NCI-H1048 (cell line): ENCODE measurements around the gene SCAF4.
"Not testable (repeated sequence)": the region's sequence is repeated elsewhere in the genome, so short reads cannot be mapped to it uniquely, and the experiment has no call there.

Experiments used
- DNase-seq: peaks from one replicate; lab custom pipeline; 2025; lab: John Stamatoyannopoulos, UW

SCAF4 gene

GRCh38 chr21:31668651-31669491 lies 63.0 kb downstream of the SCAF4 start:
- no peak for DNase-seq

- DNase-seq: no peak
Measured at GRCh38 chr21:31667639-31668038, 64.3 kb downstream of the SCAF4 start.

- DNase-seq: no peak
Measured at GRCh38 chr21:31667132-31667531, 64.8 kb downstream of the SCAF4 start.

GRCh38 chr21:31666445-31667010 lies 65.4 kb downstream of the SCAF4 start:
- no peak for DNase-seq

DNA sequence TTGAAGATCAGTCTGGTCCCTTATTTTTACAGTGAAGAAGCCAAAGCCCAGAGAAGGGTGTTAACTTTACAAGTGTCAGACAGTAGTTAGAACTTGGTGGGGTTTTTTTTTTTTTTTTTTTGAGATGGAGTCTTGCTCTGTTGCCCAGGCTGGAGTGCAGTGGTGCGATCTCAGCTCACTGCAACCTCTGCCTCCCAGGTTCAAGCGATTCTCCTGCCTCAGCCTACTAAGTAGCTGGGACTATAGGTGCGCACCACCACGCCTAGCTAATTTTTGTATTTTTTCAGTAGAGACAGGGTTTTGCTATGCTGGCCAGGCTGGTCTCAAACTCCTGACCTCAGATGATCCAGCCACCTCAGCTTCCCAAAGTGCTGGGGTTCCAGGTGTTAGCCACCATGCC lies 66.0 kb downstream of the SCAF4 start:
- DNase-seq: not testable (repeated sequence)

GRCh38 chr21:31665397-31665796 lies 66.5 kb downstream of the SCAF4 start:
- DNase-seq: no peak

GRCh38 chr21:31663584-31664249 lies 68.2 kb downstream of the SCAF4 start:
- no peak for DNase-seq

DNA sequence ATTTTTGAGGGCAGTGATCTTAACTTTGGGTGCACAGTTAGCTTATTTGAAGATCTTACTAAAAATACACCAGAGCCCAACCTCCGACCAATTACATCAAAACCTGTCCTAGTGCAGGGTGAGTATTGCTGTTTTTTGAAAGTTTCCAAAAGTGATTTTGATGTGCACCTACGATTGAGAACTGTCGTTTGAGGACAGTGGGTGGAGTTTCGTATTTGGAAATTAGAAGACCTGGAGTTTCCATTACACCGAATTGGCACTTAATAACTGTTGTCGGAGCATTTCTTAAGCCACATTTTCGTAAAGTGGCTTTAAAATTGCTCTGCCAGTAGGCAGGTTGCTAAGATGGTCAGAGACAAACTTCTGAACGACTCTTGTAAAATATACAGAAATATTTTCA lies 71.3 kb downstream of the SCAF4 start:
- no peak for DNase-seq

DNA sequence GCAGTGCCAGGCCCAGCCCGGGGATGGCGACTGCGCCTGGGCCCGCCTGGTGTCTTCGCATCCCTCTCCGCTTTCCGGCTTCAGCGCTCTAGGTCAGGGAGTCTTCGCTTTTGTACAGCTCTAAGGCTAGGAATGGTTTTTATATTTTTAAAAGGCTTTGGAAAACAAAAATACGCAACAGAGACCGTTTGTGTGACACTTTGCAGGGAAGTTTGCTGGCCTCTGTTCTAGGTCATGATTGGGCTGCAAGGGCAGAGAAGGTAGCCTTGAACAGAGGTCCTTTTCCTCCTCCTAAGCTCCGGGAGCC lies 71.7 kb downstream of the SCAF4 start:
- DNase-seq: no peak

GRCh38 chr21:31659536-31660258 lies 72.2 kb downstream of the SCAF4 start, which contains the start of gene SOD1:
Gene SOD1, plus strand, starts transcription at chr21:31659693. Its CDS starts 77 bp downstream, at chr21:31659770.
- DNase-seq: peak; percentile 84

DNA sequence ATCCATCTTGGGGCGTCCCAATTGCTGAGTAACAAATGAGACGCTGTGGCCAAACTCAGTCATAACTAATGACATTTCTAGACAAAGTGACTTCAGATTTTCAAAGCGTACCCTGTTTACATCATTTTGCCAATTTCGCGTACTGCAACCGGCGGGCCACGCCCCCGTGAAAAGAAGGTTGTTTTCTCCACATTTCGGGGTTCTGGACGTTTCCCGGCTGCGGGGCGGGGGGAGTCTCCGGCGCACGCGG lies 72.7 kb downstream of the SCAF4 start:
- no peak for DNase-seq

GRCh38 chr21:31658053-31658452 lies 73.9 kb downstream of the SCAF4 start:
- DNase-seq: no peak

DNA sequence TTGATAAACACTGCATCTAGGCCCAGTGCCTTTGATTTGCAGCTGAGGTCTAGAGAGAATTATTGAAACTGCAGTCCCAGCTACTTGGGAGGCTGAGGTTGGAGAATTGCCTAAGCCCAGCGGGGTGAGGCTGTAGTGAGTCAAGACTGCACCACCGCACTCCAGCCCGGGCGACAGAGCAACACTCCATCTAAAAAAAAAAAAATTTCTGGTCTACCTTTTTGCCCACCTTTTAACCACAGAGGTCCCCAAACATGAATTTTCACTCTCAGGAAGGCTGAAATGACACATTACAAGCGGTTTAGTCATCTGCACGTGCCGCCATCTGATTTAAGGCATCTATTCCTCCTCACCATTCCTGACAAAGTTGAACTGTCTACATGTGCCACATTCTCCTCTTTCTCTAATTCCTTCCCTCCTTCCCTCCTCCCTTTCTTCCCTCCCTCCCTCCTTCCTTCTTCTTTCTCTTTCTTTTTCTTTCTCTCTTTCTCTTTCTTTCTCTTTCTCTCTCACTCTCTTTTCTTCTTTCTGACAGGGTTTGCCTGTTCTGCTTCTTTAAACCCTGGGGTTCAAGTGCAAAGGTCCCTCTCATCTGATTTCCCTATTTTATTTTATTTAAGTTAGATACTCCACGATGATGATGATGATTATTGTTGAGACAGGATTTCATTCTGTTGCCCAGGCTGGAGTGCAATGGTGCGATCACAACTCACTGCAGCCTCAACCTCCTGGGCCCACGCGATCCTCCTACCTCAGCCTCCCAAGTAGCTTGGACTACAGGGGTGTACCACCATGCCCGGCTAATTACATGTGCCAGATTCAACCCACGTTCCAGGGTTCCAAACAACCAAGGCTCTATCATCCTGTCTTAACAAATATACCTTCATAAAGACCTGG lies 75.5 kb downstream of the SCAF4 start:
- no peak for DNase-seq

DNA sequence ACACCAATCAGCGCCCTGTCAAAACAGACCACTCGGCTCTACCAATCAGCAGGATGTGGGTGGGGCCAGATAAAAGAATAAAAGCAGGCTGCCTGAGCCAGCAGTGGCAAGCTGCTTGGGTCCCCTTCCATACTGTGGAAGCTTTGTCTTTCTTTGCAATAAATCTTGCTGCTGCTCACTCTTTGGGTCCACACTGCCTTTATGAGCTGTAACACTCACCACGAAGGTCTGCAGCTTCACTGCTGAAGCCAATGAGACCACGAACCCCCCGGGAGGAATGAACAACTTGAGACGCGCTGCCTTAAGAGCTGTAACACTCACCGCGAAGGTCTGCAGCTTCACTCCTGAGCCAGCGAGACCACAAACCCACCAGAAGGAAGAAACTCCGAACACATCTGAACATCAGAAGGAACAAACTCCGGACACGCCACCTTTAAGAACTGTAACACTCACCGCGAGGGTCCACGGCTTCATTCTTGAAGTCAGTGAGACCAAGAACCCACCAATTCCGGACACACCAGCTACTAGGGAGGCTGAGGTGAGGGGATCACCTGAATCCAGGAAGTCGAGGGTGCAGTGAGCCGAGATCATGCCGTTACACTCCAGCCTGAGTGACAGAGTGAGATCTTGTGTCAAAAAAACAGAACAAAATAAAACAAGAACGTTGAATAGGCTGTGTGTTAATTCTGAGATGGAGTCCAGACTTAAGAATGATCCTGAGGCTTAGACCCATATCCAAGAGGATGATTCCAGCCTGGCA lies 76.9 kb downstream of the SCAF4 start:
- not testable (repeated sequence) for DNase-seq

DNA sequence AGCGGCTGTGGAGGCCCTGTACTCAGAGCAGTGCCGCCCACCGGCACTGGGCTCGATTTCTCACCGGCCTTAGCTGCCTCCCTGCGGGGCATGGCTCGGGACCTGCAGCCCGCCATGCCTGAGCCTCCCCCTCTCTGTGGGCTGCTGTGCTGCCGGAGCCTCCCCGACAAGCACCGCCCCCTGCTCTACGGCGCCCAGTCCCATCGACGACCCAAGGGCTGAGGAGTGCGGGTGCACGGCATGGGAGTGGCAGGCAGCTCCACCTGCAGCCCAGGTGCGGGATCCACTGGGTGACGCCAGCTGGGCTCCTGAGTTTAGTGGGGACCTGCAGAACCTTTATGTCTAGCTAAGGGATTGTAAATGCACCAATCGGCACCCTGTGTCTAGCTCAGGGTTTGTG lies 77.6 kb downstream of the SCAF4 start:
- no peak for DNase-seq

GRCh38 chr21:31651491-31651890 lies 80.4 kb downstream of the SCAF4 start:
- DNase-seq: not testable (repeated sequence)

GRCh38 chr21:31650930-31651329 lies 81.0 kb downstream of the SCAF4 start:
- no peak for DNase-seq

DNA sequence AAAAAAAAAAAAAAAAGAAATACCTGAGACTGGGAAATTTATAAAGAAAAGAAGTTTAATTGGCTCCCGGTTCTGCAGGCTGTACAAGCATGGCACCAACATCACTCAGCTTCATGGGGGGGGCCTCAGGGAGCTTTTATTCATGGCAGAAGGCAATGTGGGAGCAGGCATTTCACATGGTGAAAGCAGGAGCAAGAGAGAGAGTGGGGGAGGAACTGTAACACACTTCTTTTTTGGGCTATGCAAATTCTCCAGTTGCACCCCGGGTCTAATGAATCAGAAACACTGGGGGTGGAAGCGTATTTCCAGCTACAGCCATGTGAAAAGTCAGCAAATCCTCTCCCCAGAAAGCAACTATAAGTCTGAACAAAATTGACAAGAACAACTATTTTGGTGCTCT lies 84.3 kb downstream of the SCAF4 start:
- no peak for DNase-seq

- no peak for DNase-seq
Measured at GRCh38 chr21:31644643-31645042, 87.3 kb downstream of the SCAF4 start.

DNA sequence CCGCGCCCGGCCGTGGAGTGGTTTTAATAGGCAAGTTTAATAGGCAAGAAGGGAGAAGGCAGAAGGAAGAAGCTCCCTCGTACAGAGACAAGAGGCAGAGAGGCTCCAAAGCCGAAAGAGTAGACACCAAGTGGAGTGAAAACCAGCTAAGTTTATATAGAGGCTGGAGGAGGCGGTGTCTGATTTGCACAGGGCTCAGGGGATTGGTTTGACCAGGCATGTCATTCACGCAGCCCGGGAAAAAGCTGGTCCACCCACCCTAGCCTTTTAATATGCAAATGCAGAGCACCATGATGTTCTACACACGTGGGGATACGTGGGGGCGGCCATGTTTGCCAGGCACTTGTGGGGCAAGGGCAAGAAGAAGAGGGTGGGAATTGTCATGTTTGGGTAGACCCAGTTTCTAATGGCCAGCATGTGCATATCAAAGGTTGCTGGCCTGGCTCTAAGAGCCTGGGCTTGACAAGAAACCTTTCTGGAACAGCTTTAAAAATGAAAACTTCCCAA lies 90.4 kb downstream of the SCAF4 start:
- no peak for DNase-seq

DNA sequence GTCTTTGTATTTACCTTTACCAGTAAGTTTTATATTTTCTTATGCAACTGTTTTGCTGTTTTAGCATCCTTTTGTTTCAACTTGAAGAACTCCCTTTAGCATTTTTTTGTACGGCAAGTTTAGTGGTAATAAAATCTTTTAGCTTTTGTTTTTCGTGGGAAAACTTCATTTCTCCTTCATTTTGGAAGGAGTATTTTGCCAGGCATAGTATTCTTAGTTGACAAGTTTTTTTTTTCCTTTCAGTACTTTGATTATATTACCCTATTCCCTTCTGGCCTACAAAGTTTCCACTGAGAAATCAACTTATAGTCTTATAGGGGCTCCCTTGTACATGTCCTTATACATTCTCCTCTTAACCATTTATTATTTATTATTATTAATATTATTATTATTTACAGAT lies 95.0 kb downstream of the SCAF4 start:
- DNase-seq: no peak
